ENCODE data around the gene NALCN.

The NALCN gene

DNA sequence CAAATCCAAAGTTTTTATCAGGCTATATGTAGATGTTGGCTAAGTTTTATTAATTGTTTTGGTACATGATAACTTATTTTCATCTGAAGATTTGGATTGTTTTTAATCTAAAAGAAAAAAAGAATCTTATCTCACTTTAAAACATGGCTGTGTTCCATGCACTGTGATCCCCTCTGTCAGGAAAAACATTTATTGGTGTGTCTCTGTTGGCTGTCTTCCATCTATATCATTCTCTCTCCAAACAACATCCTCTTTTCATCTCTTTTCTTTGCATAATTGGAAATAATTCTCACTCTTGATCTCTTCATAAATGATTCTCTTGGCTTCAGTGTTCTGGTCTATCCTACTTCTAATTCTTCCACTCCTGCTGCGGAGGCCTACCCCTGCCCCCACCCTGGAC, 4.2 kb downstream of the NALCN start:
- DNase-seq, result no peak

- no peak for DNase-seq
These were observed 7.2 kb downstream of the NALCN start for GRCh38 chr13:101408992-101409656.

GRCh38 chr13:101408154-101408553, 8.2 kb downstream of the NALCN start:
- DNase-seq, result no peak

DNA sequence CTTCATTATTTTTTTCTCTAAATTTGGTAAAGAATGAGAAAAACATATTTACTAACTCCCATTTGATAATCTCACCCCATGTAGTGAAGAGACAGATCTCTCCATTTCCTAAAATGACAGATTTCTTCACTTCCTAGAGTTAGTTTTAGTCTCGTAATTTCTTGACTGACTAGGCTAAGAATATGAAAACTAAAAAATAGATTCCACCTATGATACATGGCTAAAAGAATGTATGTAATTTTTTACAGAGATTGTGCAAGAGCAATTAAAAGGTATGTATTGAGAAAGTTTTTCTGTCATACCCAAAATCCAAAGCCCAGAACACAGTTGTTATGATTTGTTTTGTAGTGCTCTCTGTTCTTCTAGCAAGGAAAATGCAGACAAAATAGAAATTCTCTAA, 9.5 kb downstream of the NALCN start:
- DNase-seq, result no peak

DNA sequence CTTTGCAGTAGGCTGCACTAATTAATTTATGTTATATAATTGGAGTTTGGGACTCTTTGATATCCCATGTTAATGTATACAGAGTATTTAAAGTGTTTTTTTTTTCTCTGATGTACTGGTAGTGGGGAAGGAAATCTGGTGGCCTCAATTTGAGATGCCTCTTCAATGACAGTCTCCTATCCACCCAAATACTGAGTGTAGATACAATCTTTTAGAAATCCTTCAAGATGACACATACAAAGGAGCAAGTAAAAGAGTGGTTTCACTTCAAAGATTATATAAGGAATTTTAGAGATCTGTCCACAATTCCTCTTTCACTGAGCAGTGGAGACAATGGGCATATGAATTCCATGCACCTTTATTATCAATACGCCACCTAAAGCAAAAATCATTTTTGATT, 15.1 kb downstream of the NALCN start:
- DNase-seq, result no peak

- no peak for DNase-seq
These were observed 16.9 kb downstream of the NALCN start for GRCh38 chr13:101399365-101399764.

DNA sequence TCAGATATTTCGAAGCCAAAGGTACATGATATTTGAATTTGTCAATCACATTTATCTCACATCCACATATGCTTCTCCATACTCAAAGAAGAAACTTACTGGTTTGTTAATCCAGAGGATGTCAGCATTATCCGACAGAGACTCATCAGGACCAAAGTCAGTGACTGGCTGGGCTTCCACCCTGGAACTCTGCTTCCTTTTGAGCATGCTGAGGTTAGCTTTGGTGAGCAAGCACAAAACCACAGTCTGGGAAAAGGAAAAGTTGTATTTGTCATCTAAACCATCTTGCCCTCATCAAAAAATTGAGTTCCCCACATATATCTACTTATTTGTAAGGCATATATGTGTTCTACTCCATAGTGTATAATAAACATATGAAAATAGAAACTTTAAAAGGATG, 17.4 kb downstream of the NALCN start:
- DNase-seq, result no peak

- DNase-seq, result no peak
These were observed 18.1 kb downstream of the NALCN start for GRCh38 chr13:101398191-101398590.

GRCh38 chr13:101397742-101398141, 18.6 kb downstream of the NALCN start:
- DNase-seq, result no peak

DNA sequence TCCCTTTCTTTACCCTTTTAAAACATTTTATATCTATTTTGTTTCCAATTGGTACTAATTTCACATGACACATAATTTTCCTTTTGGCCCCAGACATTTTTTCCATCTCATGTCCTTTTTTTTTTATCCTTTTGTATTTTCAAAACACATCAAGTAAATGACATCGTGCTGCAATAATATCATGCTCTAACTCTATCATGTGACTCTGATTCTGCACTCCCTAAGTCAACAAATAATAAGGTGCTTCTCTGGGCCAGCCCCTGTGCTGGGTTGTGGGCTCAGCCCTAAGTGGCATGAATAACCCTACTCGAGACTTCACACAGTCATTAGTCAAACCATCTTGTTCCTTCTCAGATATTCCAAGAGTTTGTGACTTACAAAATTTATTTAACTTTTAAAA, 21.7 kb downstream of the NALCN start:
- no peak for DNase-seq

DNA sequence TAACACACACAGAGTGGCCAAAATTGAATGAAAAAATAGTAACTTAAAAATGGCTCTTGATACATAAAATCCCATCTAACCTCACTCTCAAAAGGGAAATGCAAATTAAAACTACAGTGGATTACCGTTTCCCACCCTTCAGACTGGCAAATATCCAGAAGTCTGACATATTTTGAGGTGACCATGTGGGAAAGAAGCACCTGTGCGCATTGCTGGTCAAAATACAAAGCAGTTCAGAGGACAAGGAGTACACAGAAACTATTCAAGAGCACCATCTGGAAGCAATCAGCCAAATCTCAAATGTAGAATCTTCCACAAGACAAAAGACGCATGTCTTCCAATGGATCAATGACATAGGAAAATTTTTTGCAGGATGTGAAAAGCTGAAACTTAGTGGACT, 23.2 kb downstream of the NALCN start:
- no peak for DNase-seq

DNA sequence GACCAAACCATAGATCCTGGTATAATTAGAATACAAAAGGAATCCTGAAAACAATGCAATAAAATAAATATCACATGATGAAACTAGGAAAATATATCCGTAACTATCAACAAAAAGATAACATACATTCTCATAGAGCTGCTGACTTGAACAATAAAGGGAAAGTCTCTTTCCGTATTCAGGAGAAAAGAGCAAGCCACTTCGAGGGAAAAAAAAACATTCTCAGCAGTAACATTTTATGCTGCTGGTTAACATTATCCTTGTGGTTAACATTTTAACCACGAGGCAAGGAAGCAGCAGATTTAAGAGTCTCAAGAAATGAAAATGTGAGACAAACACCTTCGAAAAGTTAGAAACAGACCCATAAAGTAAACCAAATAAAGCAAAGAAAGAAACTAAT, 25.8 kb downstream of the NALCN start:
- DNase-seq, result no peak

DNA sequence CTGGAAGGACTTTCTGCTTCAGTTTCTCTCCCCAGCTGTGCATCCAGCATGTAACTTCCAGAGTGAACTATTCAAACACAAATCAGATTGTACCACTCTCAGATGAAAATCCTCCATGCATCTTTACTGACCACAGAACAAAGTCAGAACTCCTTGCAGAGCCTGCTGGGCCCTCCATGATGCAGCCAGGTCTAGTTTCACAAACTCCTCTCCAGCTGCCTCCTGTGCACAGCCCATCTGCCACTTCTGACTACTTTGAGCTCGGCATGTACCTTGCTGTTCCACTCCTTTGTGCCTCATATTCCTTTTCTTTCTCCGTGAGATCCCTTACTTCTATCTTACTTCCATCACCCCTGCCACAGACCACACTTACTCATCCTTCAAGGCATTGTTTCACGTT, 31.4 kb downstream of the NALCN start:
- DNase-seq, result no peak

GRCh38 chr13:101383595-101383994, 32.7 kb downstream of the NALCN start:
- DNase-seq, result no peak

DNA sequence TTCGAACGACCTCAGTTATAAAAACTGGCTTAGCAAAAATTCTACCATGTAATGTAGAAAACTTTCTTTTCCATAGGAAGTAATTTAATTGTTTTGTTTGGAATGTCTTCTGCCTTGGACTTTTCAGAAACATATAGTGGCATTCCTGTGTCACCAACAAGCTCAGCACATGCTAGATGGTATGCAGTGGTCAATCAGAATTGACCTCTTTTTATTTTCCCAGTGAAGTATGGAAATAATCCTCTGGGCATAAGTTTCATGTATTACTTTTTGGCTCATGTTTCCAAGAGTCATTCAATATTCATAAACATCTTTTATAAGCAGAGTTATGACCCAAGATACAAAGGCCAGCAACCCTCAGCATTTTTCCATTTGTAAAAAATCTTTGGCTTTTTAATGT, 33.6 kb downstream of the NALCN start:
- no peak for DNase-seq

GRCh38 chr13:101382086-101382485, 34.2 kb downstream of the NALCN start:
- DNase-seq, result no peak

- DNase-seq, result no peak
These were observed 55.8 kb downstream of the NALCN start for GRCh38 chr13:101360525-101360924.

GRCh38 chr13:101354895-101355294, 61.4 kb downstream of the NALCN start:
- no peak for DNase-seq

- no peak for DNase-seq
These were observed 69.2 kb downstream of the NALCN start for GRCh38 chr13:101346942-101347728.

GRCh38 chr13:101346161-101346560, 70.1 kb downstream of the NALCN start:
- DNase-seq, result no peak

DNA sequence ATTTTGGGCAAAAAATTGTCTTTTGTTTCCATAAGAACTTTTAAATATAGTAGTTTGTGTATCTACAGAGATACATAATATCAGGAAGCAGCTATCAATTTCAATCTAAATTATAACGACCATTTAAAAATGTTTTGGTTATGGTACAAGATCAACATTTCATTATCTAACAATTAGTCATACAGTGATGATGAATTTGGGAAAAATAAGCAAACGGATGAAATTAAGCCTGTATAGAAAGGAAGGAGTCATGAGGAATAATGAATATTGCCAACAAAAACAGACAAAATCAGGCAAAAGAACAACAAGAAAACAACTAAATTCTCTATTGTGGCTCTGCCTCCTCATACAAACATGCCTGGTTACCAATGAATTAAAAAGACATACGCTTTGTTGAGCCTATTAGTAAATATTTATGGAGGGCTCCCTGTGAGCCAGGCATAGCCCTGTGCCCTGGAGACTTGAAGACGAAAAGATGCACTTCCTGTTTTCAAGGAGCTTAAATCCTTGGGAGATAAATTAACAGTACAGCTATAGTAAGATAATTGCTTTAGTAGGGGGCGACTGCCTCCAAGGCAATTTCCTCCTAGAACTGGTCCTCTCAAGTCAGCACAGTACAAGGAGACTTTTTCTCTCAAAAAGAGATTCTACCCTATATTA, 73.0 kb downstream of the NALCN start:
- no peak for DNase-seq

- DNase-seq, result no peak
These were observed 74.8 kb downstream of the NALCN start for GRCh38 chr13:101341464-101341863.

DNA sequence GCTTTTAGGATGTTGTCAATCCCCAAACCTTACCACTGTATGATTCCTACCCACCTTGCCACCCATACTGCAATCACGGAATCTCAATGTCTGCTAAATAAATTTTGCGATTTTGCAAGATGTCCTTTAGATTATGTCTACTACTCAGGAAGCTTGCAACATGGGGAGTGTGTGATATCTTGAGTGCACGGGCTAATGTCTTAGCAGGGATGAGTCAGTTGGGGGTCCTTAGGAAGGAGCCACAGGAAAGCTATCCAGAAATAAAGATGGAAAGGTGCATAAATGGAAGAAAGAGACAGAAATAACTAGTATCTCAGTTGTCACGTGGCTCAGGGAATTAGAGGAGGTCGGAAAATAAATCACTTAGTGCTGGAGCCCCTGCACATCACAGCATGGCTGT, 77.1 kb downstream of the NALCN start:
- DNase-seq, result no peak

- no peak for DNase-seq
These were observed 83.7 kb downstream of the NALCN start for GRCh38 chr13:101332583-101332982.
